Measurements from ENCODE around the gene TMEM186.

DNA sequence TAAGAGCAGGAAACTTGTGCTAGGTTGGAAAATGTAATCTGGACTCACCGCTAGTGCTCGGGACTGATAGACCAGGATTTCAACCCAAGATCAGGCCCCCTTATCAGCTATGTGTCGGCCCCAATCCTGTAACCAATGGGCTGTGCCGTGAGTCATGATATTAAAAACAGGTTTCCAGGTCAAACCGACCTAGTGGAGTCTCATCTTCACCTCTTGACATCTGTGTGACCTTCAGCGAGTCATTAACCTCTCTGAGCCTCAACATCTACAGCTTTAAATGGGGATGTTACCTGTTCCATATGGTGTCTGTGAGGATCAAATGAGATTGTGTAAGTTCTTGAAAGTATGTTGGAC, 712 bp upstream of the TMEM186 start:
- TF ChIP-seq TAF1 (IDR thresholded peaks at IDR 0.05; ENCODE audit: control insufficient read depth, extremely low read depth, insufficient read depth, low read length, severe bottlenecking) (no peak), SIRT6 (IDR thresholded peaks at IDR 0.05; ENCODE audit: low read depth, low read length) (no peak), SRSF9 (IDR thresholded peaks at IDR 0.05; ENCODE audit: borderline replicate concordance, low read depth, low read length) (no peak), IRF2 (CRISPR knock-in tag; IDR thresholded peaks at IDR 0.05) (no peak), SP1 (CRISPR knock-in tag; IDR thresholded peaks at IDR 0.05) (no peak), POLR2AphosphoS5 (IDR thresholded peaks at IDR 0.05; ENCODE audit: control insufficient read depth, insufficient read depth, low read depth, low read length) (0 out of 2 replicates have a peak, but pooled peaks have one; percentile 21)
- TF ChIP-seq, protein P1, sequence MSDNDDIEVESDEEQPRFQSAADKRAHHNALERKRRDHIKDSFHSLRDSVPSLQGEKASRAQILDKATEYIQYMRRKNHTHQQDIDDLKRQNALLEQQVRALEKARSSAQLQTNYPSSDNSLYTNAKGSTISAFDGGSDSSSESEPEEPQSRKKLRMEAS (CRISPR knock-in tag; IDR thresholded peaks at IDR 0.05) = no peak
- TF ChIP-seq, protein P2, sequence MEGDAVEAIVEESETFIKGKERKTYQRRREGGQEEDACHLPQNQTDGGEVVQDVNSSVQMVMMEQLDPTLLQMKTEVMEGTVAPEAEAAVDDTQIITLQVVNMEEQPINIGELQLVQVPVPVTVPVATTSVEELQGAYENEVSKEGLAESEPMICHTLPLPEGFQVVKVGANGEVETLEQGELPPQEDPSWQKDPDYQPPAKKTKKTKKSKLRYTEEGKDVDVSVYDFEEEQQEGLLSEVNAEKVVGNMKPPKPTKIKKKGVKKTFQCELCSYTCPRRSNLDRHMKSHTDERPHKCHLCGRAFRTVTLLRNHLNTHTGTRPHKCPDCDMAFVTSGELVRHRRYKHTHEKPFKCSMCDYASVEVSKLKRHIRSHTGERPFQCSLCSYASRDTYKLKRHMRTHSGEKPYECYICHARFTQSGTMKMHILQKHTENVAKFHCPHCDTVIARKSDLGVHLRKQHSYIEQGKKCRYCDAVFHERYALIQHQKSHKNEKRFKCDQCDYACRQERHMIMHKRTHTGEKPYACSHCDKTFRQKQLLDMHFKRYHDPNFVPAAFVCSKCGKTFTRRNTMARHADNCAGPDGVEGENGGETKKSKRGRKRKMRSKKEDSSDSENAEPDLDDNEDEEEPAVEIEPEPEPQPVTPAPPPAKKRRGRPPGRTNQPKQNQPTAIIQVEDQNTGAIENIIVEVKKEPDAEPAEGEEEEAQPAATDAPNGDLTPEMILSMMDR (IDR thresholded peaks at IDR 0.05 in 2 of 3, conservative IDR thresholded peaks at IDR 0.05 in 1 of 3; ENCODE audit: insufficient read depth in 2 of 3, low read depth in 1 of 3, low read length in 3 of 3) = no peak

All from K562 (cell line).